HL-60 (cell line): Measurements from ENCODE around the gene GPR157.

Experiments
- DNase-seq, 2 experiments: peaks; one replicate each; pipeline ENCODE4 v3.0.0-alpha.2; 2010 to 2020; ENCODE audit warnings: low read depth in 1 of 2, low spot score in 1 of 2
- H3K27ac ChIP-seq: fragments of 250-450 bp; sonication (Bioruptor Pico); replicated peaks from 2 replicates; pipeline ENCODE4 v1.5.1; 2020; ENCODE audit warnings: mild to moderate bottlenecking, moderate library complexity
- H3K27me3 ChIP-seq: fragments of 250-450 bp; sonication (Bioruptor Pico); 2 replicates; pipeline ENCODE4 v1.5.1; 2021; ENCODE audit warnings: mild to moderate bottlenecking, moderate library complexity; ENCODE audit not compliant: insufficient read depth, poor library complexity, severe bottlenecking
- H3K4me3 ChIP-seq: replicated peaks from 2 replicates; pipeline ENCODE4 v1.5.1; 2011; ENCODE audit warnings: mild to moderate bottlenecking, control low read depth, low read length; ENCODE audit not compliant: insufficient read depth
- GABPA ChIP-seq: IDR thresholded peaks from 2 replicates; pipeline ENCODE4 v1.6.1; 2012; ENCODE audit warnings: low read depth
- POLR2AphosphoS5 ChIP-seq: IDR thresholded peaks from 2 replicates; pipeline ENCODE4 v1.6.1; 2012; ENCODE audit warnings: low read depth
- SPI1 ChIP-seq: IDR thresholded peaks from 2 replicates; pipeline ENCODE4 v1.6.1; 2012; ENCODE audit warnings: low read depth, mild to moderate bottlenecking, borderline replicate concordance
- TF ChIP-seq, protein P1 (sequence below): IDR thresholded peaks from one replicate; pipeline ENCODE4 v1.5.1; 2011; ENCODE audit warnings: low read length, control low read depth, inconsistent platforms; ENCODE audit not compliant: insufficient read depth
- TF ChIP-seq, protein P2 (sequence below): IDR thresholded peaks from 2 replicates; pipeline ENCODE4 v1.6.1; 2012; ENCODE audit warnings: low read depth; ENCODE audit not compliant: insufficient replicate concordance

The GPR157 gene

DNA sequence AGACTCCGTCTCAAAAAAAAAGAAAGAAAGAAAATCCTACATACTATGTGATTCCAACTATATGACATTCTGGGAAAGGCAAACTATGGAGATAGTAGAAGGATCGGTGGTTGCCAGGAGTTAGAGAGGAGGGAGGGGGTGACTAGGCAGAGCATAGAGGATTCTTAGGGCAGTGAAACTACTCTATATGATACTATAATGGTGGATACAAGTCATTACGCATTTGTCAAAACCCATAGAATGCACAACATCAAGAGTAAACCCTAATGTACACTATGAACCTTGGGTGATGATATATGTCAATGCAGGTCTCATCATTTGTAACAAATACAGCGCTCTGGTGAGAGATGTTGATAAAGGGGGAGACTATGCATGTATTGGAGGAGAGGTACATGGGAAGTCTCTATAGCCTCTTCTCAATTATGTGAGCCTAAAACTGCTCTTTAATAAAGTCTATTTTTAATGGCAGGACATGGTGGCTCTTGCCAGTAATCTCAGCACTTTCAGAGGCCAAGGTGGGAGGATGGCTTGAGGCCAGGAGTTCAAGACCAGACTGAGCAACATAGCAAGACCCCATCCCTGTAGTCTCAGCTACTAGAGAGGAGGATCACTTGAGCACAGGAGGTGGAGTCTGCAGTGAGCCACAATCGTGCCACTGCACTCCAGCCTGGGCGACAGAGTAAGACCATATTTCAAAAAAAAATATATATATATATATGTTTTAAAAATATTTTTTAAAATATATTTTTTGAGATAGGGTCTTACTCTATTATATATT lies 76.4 kb downstream of the GPR157 start:
- no peak for DNase-seq
- Histone ChIP-seq H3K27ac (no peak overlapping the region), H3K27me3 (no peaks in the 10 kb centered on the region), H3K4me3 (no peak overlapping the region)
- TF ChIP-seq SPI1 (no peak), GABPA (no peak), POLR2AphosphoS5 (no peak)
- TF ChIP-seq, protein P1, sequence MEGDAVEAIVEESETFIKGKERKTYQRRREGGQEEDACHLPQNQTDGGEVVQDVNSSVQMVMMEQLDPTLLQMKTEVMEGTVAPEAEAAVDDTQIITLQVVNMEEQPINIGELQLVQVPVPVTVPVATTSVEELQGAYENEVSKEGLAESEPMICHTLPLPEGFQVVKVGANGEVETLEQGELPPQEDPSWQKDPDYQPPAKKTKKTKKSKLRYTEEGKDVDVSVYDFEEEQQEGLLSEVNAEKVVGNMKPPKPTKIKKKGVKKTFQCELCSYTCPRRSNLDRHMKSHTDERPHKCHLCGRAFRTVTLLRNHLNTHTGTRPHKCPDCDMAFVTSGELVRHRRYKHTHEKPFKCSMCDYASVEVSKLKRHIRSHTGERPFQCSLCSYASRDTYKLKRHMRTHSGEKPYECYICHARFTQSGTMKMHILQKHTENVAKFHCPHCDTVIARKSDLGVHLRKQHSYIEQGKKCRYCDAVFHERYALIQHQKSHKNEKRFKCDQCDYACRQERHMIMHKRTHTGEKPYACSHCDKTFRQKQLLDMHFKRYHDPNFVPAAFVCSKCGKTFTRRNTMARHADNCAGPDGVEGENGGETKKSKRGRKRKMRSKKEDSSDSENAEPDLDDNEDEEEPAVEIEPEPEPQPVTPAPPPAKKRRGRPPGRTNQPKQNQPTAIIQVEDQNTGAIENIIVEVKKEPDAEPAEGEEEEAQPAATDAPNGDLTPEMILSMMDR: no peak
- TF ChIP-seq, protein P2, sequence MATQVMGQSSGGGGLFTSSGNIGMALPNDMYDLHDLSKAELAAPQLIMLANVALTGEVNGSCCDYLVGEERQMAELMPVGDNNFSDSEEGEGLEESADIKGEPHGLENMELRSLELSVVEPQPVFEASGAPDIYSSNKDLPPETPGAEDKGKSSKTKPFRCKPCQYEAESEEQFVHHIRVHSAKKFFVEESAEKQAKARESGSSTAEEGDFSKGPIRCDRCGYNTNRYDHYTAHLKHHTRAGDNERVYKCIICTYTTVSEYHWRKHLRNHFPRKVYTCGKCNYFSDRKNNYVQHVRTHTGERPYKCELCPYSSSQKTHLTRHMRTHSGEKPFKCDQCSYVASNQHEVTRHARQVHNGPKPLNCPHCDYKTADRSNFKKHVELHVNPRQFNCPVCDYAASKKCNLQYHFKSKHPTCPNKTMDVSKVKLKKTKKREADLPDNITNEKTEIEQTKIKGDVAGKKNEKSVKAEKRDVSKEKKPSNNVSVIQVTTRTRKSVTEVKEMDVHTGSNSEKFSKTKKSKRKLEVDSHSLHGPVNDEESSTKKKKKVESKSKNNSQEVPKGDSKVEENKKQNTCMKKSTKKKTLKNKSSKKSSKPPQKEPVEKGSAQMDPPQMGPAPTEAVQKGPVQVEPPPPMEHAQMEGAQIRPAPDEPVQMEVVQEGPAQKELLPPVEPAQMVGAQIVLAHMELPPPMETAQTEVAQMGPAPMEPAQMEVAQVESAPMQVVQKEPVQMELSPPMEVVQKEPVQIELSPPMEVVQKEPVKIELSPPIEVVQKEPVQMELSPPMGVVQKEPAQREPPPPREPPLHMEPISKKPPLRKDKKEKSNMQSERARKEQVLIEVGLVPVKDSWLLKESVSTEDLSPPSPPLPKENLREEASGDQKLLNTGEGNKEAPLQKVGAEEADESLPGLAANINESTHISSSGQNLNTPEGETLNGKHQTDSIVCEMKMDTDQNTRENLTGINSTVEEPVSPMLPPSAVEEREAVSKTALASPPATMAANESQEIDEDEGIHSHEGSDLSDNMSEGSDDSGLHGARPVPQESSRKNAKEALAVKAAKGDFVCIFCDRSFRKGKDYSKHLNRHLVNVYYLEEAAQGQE: no peak

DNA sequence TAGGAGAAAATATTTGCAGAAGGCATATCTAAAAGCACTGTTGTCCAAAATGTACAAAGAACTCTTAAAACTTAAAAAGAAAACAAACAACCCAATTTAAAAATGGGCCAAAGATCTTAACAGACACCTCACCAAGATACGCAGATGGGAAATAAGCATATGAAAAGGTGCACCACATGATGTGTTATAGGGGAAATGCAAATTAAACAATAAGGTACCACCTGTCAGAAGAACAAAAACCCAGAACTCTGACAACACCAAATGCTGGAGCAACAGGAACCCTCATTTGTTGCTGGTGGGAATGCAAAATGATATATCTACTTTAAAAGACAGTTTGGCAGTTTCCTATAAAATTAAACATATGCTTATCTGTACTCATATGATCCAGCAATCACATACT lies 77.5 kb downstream of the GPR157 start:
- no peak for DNase-seq
- Histone ChIP-seq H3K27ac (no peak overlapping the region), H3K4me3 (no peak overlapping the region), H3K27me3 (no peaks in the 10 kb centered on the region)
- TF ChIP-seq POLR2AphosphoS5 (no peak), GABPA (no peak)

DNA sequence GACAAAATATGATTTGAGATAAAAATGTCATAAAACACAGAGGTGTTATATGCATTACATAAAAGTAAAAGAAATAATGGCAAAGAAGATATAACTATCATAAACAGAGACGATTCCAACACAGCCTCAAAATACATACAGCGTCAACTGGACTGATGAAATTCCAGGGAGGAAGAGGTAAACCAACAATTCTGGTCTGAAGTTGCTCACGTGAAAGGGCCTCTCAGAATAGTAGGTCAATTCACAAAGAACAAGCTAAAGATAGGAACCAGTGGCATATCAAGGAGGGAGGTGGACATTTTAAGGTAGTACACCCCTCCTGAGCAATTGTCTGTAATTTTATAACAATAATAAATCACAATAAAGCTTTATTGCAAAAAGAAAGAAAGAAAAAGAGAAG lies 78.1 kb downstream of the GPR157 start:
- H3K4me3 ChIP-seq: no peak overlapping the region
- TF ChIP-seq, protein P1: no peak
- TF ChIP-seq POLR2AphosphoS5: no peak
- no peak overlapping the region for H3K27ac ChIP-seq
- no peak for DNase-seq
- no peaks in the 10 kb centered on the region for H3K27me3 ChIP-seq
